ENCODE measurements around the gene LRRTM2.

The LRRTM2 gene

GRCh38 chr5:138878437-138879235 lies 3.5 kb upstream of the LRRTM2 start:
- no peak for FAIRE-seq

GRCh38 chr5:138876811-138877210 lies 1.7 kb upstream of the LRRTM2 start:
- FAIRE-seq: no peak

- FAIRE-seq: no peak
Observed at GRCh38 chr5:138875946-138876345, 811 bp upstream of the LRRTM2 start.

- FAIRE-seq: no peak
Observed at GRCh38 chr5:138875552-138875875, 379 bp upstream of the LRRTM2 start.

GRCh38 chr5:138874241-138874640 lies 894 bp downstream of the LRRTM2 start:
- FAIRE-seq: no peak

GRCh38 chr5:138873466-138874221 lies 1.5 kb downstream of the LRRTM2 start:
- no peak for FAIRE-seq

- no peak for FAIRE-seq
Observed at GRCh38 chr5:138872841-138873465, 2.2 kb downstream of the LRRTM2 start.

- FAIRE-seq: no peak
Observed at GRCh38 chr5:138870611-138871010, 4.5 kb downstream of the LRRTM2 start.

- peak; percentile 82 for FAIRE-seq
Observed at GRCh38 chr5:138869763-138870500, 5.2 kb downstream of the LRRTM2 start.

- FAIRE-seq: no peak
Observed at GRCh38 chr5:138869038-138869437, 6.1 kb downstream of the LRRTM2 start.

GRCh38 chr5:138867011-138867410 lies 8.1 kb downstream of the LRRTM2 start:
- no peak for FAIRE-seq

GRCh38 chr5:138853132-138853531 lies 22.0 kb downstream of the LRRTM2 start:
- no peak for FAIRE-seq

- no peak for FAIRE-seq
Observed at GRCh38 chr5:138850865-138851435, 24.2 kb downstream of the LRRTM2 start.

- FAIRE-seq: no peak
Observed at GRCh38 chr5:138849882-138850281, 25.3 kb downstream of the LRRTM2 start.

GRCh38 chr5:138849439-138849838 lies 25.7 kb downstream of the LRRTM2 start:
- FAIRE-seq: no peak

GRCh38 chr5:138844812-138845513 lies 30.2 kb downstream of the LRRTM2 start:
- peak; percentile 80 for FAIRE-seq

GRCh38 chr5:138844125-138844461 lies 31.0 kb downstream of the LRRTM2 start:
- FAIRE-seq: no peak

GRCh38 chr5:138843316-138844124 lies 31.6 kb downstream of the LRRTM2 start:
- no peak for FAIRE-seq

GRCh38 chr5:138841531-138841930 lies 33.6 kb downstream of the LRRTM2 start:
- FAIRE-seq: no peak

- no peak for FAIRE-seq
Observed at GRCh38 chr5:138840103-138840502, 35.0 kb downstream of the LRRTM2 start.

- FAIRE-seq: no peak
Observed at GRCh38 chr5:138837160-138837559, 38.0 kb downstream of the LRRTM2 start.

All from islet of Langerhans (tissue), 1 donor.